CD8-positive, alpha-beta memory T cell (primary cell): ENCODE results near the gene SLCO3A1. TPM values are rescaled to one million over a fixed set of nuclear protein-coding genes. Genes with fewer than 3 reads are reported as not detected.

ENCODE experiments used
- CTCF ChIA-PET: fragments of 350-600 bp; sonication (Branson Sonifier 250); formaldehyde crosslinking; loops from one replicate; lab custom pipeline; 2021; ENCODE audit warnings: antibody characterized with exemption; lab: Charles Lee
- POLR2A ChIA-PET: fragments of 350-600 bp; sonication (Branson Sonifier 250); formaldehyde crosslinking; loops from one replicate; lab custom pipeline; 2021; ENCODE audit warnings: antibody characterized with exemption; lab: Charles Lee
- DNase-seq, 5 donors: peaks; one replicate each; pipeline versions ENCODE4 v3.0.0 to v3.0.0-alpha.2; 2020 to 2022; ENCODE audit warnings: mixed read lengths in 1 of 5
- H3K27ac ChIP-seq: one replicate; pipeline ENCODE4 v1.7.0; 2013; ENCODE audit warnings: low read depth, mild to moderate bottlenecking, low read length, moderate library complexity
- H3K27me3 ChIP-seq: 2 replicates; pipeline ENCODE4 v1.7.0; 2013; ENCODE audit warnings: low read length, mild to moderate bottlenecking; ENCODE audit not compliant: insufficient read depth, poor library complexity, severe bottlenecking
- H3K36me3 ChIP-seq: 2 replicates; pipeline ENCODE4 v1.7.0; 2013; ENCODE audit warnings: mild to moderate bottlenecking, low read length, moderate library complexity; ENCODE audit not compliant: insufficient read depth
- H3K4me1 ChIP-seq: 2 replicates; pipeline ENCODE4 v1.7.0; 2013; ENCODE audit warnings: mild to moderate bottlenecking, low read length, moderate library complexity; ENCODE audit not compliant: insufficient read depth
- H3K4me3 ChIP-seq: 2 replicates; pipeline ENCODE4 v1.7.0; 2013; ENCODE audit warnings: mild to moderate bottlenecking, low read length
- H3K9me3 ChIP-seq: 2 replicates; pipeline ENCODE4 v1.7.0; 2013; ENCODE audit warnings: mild to moderate bottlenecking, low read length
- H3K27ac Mint-ChIP-seq, 8 donors: one replicate each; pipeline ENCODE4 v1.8.0; 2020 to 2021; ENCODE audit warnings: mixed read lengths in 8 of 8, mild to moderate bottlenecking in 6 of 8, inconsistent platforms in 3 of 8, moderate library complexity in 3 of 8
- H3K27me3 Mint-ChIP-seq, 2 donors: one replicate each; pipeline ENCODE4 v1.8.0; 2020 to 2021; ENCODE audit warnings: mixed read lengths in 2 of 2, mild to moderate bottlenecking in 1 of 2, moderate library complexity in 1 of 2
- H3K36me3 Mint-ChIP-seq, 3 donors: one replicate each; pipeline ENCODE4 v1.8.0; 2020 to 2021; ENCODE audit warnings: mixed read lengths in 3 of 3, inconsistent platforms in 1 of 3, mild to moderate bottlenecking in 1 of 3
- H3K4me1 Mint-ChIP-seq, 3 donors: one replicate each; pipeline ENCODE4 v1.8.0; 2020 to 2021; ENCODE audit warnings: mixed read lengths in 3 of 3, inconsistent platforms in 1 of 3, mild to moderate bottlenecking in 1 of 3
- H3K4me3 Mint-ChIP-seq, 7 donors: one replicate each; pipeline ENCODE4 v1.8.0; 2020 to 2021; ENCODE audit warnings: mixed read lengths in 7 of 7, mild to moderate bottlenecking in 6 of 7, moderate library complexity in 4 of 7, inconsistent platforms in 2 of 7
- H3K9me3 Mint-ChIP-seq, 5 donors: one replicate each; pipeline ENCODE4 v1.8.0; 2020 to 2022; ENCODE audit warnings: mixed read lengths in 5 of 5, mild to moderate bottlenecking in 3 of 5, moderate library complexity in 2 of 5, inconsistent platforms in 1 of 5
- polyA plus RNA-seq: library from polyadenylated mRNA; unstranded; fragments of 300-500 nt; fragmentation: Illumina TruSeq; gene quantifications from one replicate; pipeline ENCODE4 v1.2.3, GENCODE V29; 2021
- total RNA-seq, 2 experiments: library from RNA; stranded (reverse); gene quantifications; one replicate each; pipeline ENCODE4 v1.2.3, GENCODE V29; 2021

SLCO3A1 gene
- total and polyA plus RNA-seq, 3 experiments from 2014 or later = 10.0 to 47.9 (median 10.8) TPM

GRCh38 chr15:92100301-92100700 is 246.8 kb downstream of the SLCO3A1 start:
- Histone ChIP-seq H3K4me1 (peaks cover 24% of the 10 kb centered on the region), H3K9me3 (no peaks in the 10 kb centered on the region), H3K27me3 (no peaks in the 10 kb centered on the region), H3K27ac (no peak overlapping the region), H3K36me3 (no peaks in the 10 kb centered on the region), H3K4me3 (no peak overlapping the region)
- Mint-ChIP-seq H3K9me3 (no peaks in the 10 kb centered on the region), H3K27me3 (no peaks in the 10 kb centered on the region), H3K4me1 (peaks cover 50 to 59% (median 57%) of the 10 kb centered on the region in 3 donors), H3K4me3 (no peak overlapping the region), H3K27ac (peak overlapping the region in 4 of 8 donors; percentile 2 to 50 (median 25)), H3K36me3 (peaks cover 7 to 14% (median 10%) of the 10 kb centered on the region in 3 donors)
- no peak for DNase-seq
- ChIA-PET CTCF (interaction anchor here (0.6 to 1.1 kb wide), 3 partner anchors 14 to 614 kb away, joined by 3 read pairs; no protein-coding TSS in a partner anchor), POLR2A (no interaction called here)

GRCh38 chr15:92100751-92101150 is 247.2 kb downstream of the SLCO3A1 start:
- Histone ChIP-seq H3K27me3 (no peaks in the 10 kb centered on the region), H3K9me3 (no peaks in the 10 kb centered on the region), H3K4me3 (no peak overlapping the region), H3K27ac (no peak overlapping the region), H3K36me3 (no peaks in the 10 kb centered on the region), H3K4me1 (peaks cover 20% of the 10 kb centered on the region)
- Mint-ChIP-seq H3K36me3 (peaks cover 8 to 18% (median 10%) of the 10 kb centered on the region in 3 donors), H3K4me3 (peak overlapping the region in 3 of 7 donors; percentile 30 to 59 (median 44)), H3K27me3 (no peaks in the 10 kb centered on the region), H3K27ac (peak overlapping the region in 3 of 8 donors; percentile 2 to 65 (median 60)), H3K4me1 (peaks cover 45 to 56% (median 53%) of the 10 kb centered on the region in 3 donors), H3K9me3 (no peaks in the 10 kb centered on the region)
- CTCF ChIA-PET = interaction anchor here (1.0 to 1.3 kb wide), 2 partner anchors 27 to 614 kb away, joined by 3 to 4 read pairs; no protein-coding TSS in a partner anchor
- DNase-seq = no peak
- POLR2A ChIA-PET = no interaction called here

GRCh38 chr15:92101708-92102394 is 248.3 kb downstream of the SLCO3A1 start:
- Mint-ChIP-seq H3K36me3 (peaks cover 10 to 25% (median 10%) of the 10 kb centered on the region in 3 donors), H3K4me1 (peaks cover 36 to 47% (median 42%) of the 10 kb centered on the region in 3 donors), H3K27me3 (no peaks in the 10 kb centered on the region), H3K9me3 (no peaks in the 10 kb centered on the region), H3K4me3 (peak overlapping the region in 5 of 7 donors; percentile 16 to 67 (median 62)), H3K27ac (peak overlapping the region in 7 of 8 donors; percentile 54 to 89 (median 77))
- Histone ChIP-seq H3K27me3 (no peaks in the 10 kb centered on the region), H3K36me3 (no peaks in the 10 kb centered on the region), H3K4me1 (peaks cover 13% of the 10 kb centered on the region), H3K4me3 (no peak overlapping the region), H3K9me3 (no peaks in the 10 kb centered on the region), H3K27ac (no peak overlapping the region)
- peak in 1 of 5 donors; percentile 57 for DNase-seq
- ChIA-PET CTCF (interaction anchor here (1.3 to 1.4 kb wide), 2 partner anchors 25 to 613 kb away, joined by 4 to 6 read pairs; no protein-coding TSS in a partner anchor), POLR2A (no interaction called here)

DNA sequence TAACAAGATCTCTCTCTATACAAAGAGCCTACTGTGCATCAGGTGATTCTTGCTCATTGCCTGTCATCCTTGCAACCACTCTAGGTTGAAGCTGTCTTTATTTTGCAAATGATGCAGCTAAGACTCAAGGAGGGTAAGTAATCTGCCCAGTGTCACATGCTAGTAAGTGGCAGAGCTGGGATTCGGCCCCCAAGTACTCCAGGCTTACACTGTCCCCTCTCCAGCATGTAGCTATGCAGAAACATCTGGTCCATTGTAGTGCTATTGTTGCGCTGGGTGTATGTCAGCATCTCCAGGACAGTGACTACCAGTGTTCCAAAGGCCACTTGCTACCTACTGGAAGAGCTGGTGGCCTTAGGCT is 248.9 kb downstream of the SLCO3A1 start:
- Histone ChIP-seq H3K9me3 (no peaks in the 10 kb centered on the region), H3K27me3 (no peaks in the 10 kb centered on the region), H3K4me1 (peaks cover 9% of the 10 kb centered on the region), H3K4me3 (no peak overlapping the region), H3K36me3 (no peaks in the 10 kb centered on the region), H3K27ac (no peak overlapping the region)
- Mint-ChIP-seq H3K9me3 (no peaks in the 10 kb centered on the region), H3K27ac (peak overlapping the region in 5 of 8 donors; percentile 28 to 89 (median 61)), H3K4me3 (no peak overlapping the region), H3K4me1 (peaks cover 31 to 42% (median 37%) of the 10 kb centered on the region in 3 donors), H3K27me3 (no peaks in the 10 kb centered on the region), H3K36me3 (peaks cover 9 to 27% (median 9%) of the 10 kb centered on the region in 3 donors)
- no peak for DNase-seq
- ChIA-PET CTCF (interaction anchor here (1.4 kb wide), 1 partner anchor 612 kb away, joined by 6 read pairs; no protein-coding TSS in a partner anchor), POLR2A (no interaction called here)

GRCh38 chr15:92104072-92104471 is 250.6 kb downstream of the SLCO3A1 start:
- Histone ChIP-seq H3K4me3 (no peak overlapping the region), H3K4me1 (peaks cover 11% of the 10 kb centered on the region), H3K36me3 (no peaks in the 10 kb centered on the region), H3K9me3 (no peaks in the 10 kb centered on the region), H3K27me3 (no peaks in the 10 kb centered on the region), H3K27ac (no peak overlapping the region)
- H3K9me3 Mint-ChIP-seq = no peaks in the 10 kb centered on the region
- no peak overlapping the region for H3K4me3 Mint-ChIP-seq
- POLR2A ChIA-PET = no interaction called here
- H3K4me1 Mint-ChIP-seq = peaks cover 41 to 52% (median 46%) of the 10 kb centered on the region in 3 donors
- no peak overlapping the region for H3K27ac Mint-ChIP-seq
- H3K27me3 Mint-ChIP-seq = no peaks in the 10 kb centered on the region
- peaks cover 6 to 37% (median 7%) of the 10 kb centered on the region in 3 donors for H3K36me3 Mint-ChIP-seq
- CTCF ChIA-PET = interaction anchor here (0.7 kb wide), 1 partner anchor 41 kb away, joined by 3 read pairs; no protein-coding TSS in a partner anchor
- no peak for DNase-seq

DNA sequence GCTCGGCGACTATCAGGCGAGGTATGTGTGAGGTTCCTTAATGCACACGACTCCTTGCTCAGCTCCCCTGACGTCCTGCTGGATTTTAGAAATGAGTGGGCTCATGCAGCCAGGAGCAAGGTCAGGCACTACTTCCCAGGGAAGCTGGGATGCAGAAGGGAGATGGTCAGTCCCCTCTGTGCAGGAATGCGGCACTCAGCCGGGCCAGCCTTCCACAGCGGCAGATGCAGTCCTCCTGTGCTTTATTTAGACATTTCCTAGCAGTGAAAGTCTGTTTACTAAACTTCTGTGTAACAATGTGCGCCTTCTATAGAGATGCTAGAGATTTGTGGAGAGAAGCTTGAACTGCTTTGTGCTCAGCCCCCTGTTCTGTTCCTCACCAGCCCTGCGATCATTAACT is 252.1 kb downstream of the SLCO3A1 start:
- CTCF ChIA-PET = no interaction called here
- H3K27ac Mint-ChIP-seq = peak overlapping the region in 1 of 8 donors; percentile 2
- H3K36me3 ChIP-seq = no peaks in the 10 kb centered on the region
- no peaks in the 10 kb centered on the region for H3K27me3 ChIP-seq
- H3K27ac ChIP-seq = no peak overlapping the region
- H3K4me3 Mint-ChIP-seq = no peak overlapping the region
- no peaks in the 10 kb centered on the region for H3K9me3 ChIP-seq
- DNase-seq = no peak
- POLR2A ChIA-PET = no interaction called here
- no peak overlapping the region for H3K4me3 ChIP-seq
- H3K36me3 Mint-ChIP-seq = peaks cover 0 to 37% (median 3%) of the 10 kb centered on the region in 3 donors
- H3K9me3 Mint-ChIP-seq = no peaks in the 10 kb centered on the region
- H3K4me1 Mint-ChIP-seq = peaks cover 41 to 54% (median 44%) of the 10 kb centered on the region in 3 donors
- H3K4me1 ChIP-seq = peaks cover 9% of the 10 kb centered on the region
- H3K27me3 Mint-ChIP-seq = peaks cover 0 to 1% of the 10 kb centered on the region in 2 donors

DNA sequence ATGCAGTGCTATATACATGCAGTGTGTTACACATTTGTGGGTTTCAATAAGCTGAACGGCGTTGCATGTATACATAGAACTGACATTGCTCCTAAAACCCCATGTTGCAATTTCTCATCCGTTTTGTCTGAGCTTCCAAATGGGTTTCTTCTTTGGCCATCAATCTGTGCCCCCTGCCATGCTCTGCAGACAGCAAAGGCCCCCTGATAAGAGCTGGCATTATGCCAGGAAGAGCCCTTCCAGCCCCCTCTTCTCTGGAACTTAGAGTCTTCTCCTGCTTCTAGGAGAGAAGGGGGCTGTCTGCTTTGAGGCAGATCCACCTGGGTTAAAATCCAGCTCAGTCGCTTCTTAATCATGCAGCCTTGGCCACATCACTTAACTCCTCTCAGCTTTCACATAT is 254.0 kb downstream of the SLCO3A1 start:
- ChIA-PET POLR2A (no interaction called here), CTCF (interaction anchor here (0.6 to 1.3 kb wide), 3 partner anchors 10 to 607 kb away, joined by 3 to 5 read pairs (median 3); no protein-coding TSS in a partner anchor)
- H3K4me1 Mint-ChIP-seq = peaks cover 28 to 39% (median 29%) of the 10 kb centered on the region in 3 donors
- H3K36me3 Mint-ChIP-seq = peaks cover 0 to 46% (median 5%) of the 10 kb centered on the region in 3 donors
- peaks cover 0 to 1% of the 10 kb centered on the region in 2 donors for H3K27me3 Mint-ChIP-seq
- Histone ChIP-seq H3K27ac (no peak overlapping the region), H3K27me3 (no peaks in the 10 kb centered on the region), H3K36me3 (no peaks in the 10 kb centered on the region), H3K9me3 (no peaks in the 10 kb centered on the region), H3K4me3 (no peak overlapping the region), H3K4me1 (peaks cover 4% of the 10 kb centered on the region)
- H3K4me3 Mint-ChIP-seq = no peak overlapping the region
- no peak for DNase-seq
- H3K27ac Mint-ChIP-seq = no peak overlapping the region
- no peaks in the 10 kb centered on the region for H3K9me3 Mint-ChIP-seq
